Pancreas (tissue), 10 donors: ENCODE results near the gene OSER1. TPM values are rescaled to one million over a fixed set of nuclear protein-coding genes. Genes with fewer than 3 reads are reported as not detected.

Experiments
- ATAC-seq, 4 donors: fragments of 200-7000 bp; cut with Tn5 transposase; one replicate each; pipeline versions ENCODE4 v1.8.0 to v1.9.1; 2020; ENCODE audit warnings: mild to moderate bottlenecking in 4 of 4, moderate library complexity in 4 of 4
- DNase-seq, 6 donors: peaks; one replicate each; pipeline ENCODE4 v3.0.0-alpha.2; 2020
- FAIRE-seq: peaks from 2 replicates; lab custom pipeline; 2012; peaks lifted over from hg19 to GRCh38; lab: Jason Lieb, UNC
- H3K27ac ChIP-seq, 4 donors: fragments of 200-600 bp; sonication (generic); 1 replicate in 3 of 4; 2 replicates in 1 of 4; pipeline versions ENCODE4 v1.5.0 to v1.8.0; 2020
- H3K27me3 ChIP-seq, 4 donors: fragments of 200-600 bp; one replicate each; pipeline ENCODE4 v1.8.0; 2021
- H3K36me3 ChIP-seq, 3 donors: fragments of 200-600 bp; sonication (generic) in 1 of 3; one replicate each; pipeline versions ENCODE4 v1.5.0 to v1.8.0; 2020 to 2021
- H3K4me1 ChIP-seq, 3 donors: fragments of 200-600 bp; one replicate each; pipeline ENCODE4 v1.8.0; 2021
- H3K4me3 ChIP-seq, 4 donors: fragments of 200-600 bp; sonication (generic) in 2 of 4; one replicate each; pipeline versions ENCODE4 v1.5.0 to v1.8.0; 2020 to 2021
- H3K9me3 ChIP-seq, 4 donors: fragments of 200-600 bp; one replicate each; pipeline ENCODE4 v1.8.0; 2021
- WGBS, 2 donors: extraction: QIAGEN DNeasy Blood & Tissue Kit; methylation state at CpG; one replicate each; pipeline ENCODE4 v1.1.7; 2013; 5-methylcytosine and 5-hydroxymethylcytosine counted together
- intact Hi-C, 3 donors: fragments of 100-400 bp; cut with DNase I; formaldehyde crosslinking; loops; one replicate each; pipeline versions ENCODE4 v1.11.1 to v1.14.2; 2022
- polyA plus RNA-seq, 2 donors: library from polyadenylated mRNA; stranded (reverse); fragments of 200-250 nt; gene quantifications; one replicate each; pipeline ENCODE4 v1.2.3, GENCODE V29; 2013
- total RNA-seq, 6 donors: library from RNA; stranded (reverse); fragmentation: NEBNext Ultra II Directional in 4 of 6; extraction: Animal tissue kit (Norgen Biotek cat#: 25700) in 4 of 6; gene quantifications; one replicate each; pipeline versions ENCODE4 v1.2.1 to v1.2.4, GENCODE V29; 2021 to 2023
- TF ChIP-seq, protein P1 (sequence below), 4 donors: fragments of 200-600 bp; sonication (generic) in 3 of 4; IDR thresholded peaks; one replicate each; pipeline versions ENCODE4 v1.5.0 to v1.8.0; 2021; ENCODE audit warnings: antibody characterized with exemption in 4 of 4
- donor health status: healthy with polysubstance abuse.
- donor health status: DM: no; HTN: no; CAD: no; lungs with moderate emphysema.
- donor health status: DM: no; HTN: no; CAD: no.
- donor health status: control.
- donor health status: control.
- donor health status: Bipolar disorder and iron deficiency.
- donor health status: DM: yes; HTN: yes; CAD: no.
- donor health status: DM: no; HTN: no; CAD: no.
- donor health status: DM: no; HTN: no; CAD: no.
- donor health status: DM: yes; HTN: yes; CAD: no.

The OSER1 gene
- total and polyA plus RNA-seq, 8 donors = 8.0 to 17.6 (median 11.1) TPM

DNA sequence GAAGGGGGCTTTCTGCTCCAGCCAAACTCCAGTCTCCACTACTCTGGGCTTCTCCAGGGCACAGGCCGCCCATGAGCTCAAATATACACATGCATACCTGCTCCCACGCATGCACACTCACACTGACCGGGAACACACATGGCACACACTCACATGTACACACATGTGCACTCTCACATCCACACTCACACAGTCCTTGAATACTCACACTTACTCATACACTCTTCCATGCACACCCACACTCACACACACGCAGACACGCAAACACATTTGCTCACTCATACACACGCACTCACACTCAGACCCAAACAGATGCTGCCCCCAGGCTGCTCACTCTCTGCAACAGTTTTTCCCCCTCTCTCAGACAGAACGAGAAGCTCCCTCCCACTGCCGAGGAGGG is 43.5 kb upstream of the OSER1 start:
- DNase-seq (no peak), ATAC-seq (no peak), FAIRE-seq (no peak)
- H3K4me3 ChIP-seq = no peak overlapping the region
- intact Hi-C loops = no loop called here
- TF ChIP-seq, protein P1, sequence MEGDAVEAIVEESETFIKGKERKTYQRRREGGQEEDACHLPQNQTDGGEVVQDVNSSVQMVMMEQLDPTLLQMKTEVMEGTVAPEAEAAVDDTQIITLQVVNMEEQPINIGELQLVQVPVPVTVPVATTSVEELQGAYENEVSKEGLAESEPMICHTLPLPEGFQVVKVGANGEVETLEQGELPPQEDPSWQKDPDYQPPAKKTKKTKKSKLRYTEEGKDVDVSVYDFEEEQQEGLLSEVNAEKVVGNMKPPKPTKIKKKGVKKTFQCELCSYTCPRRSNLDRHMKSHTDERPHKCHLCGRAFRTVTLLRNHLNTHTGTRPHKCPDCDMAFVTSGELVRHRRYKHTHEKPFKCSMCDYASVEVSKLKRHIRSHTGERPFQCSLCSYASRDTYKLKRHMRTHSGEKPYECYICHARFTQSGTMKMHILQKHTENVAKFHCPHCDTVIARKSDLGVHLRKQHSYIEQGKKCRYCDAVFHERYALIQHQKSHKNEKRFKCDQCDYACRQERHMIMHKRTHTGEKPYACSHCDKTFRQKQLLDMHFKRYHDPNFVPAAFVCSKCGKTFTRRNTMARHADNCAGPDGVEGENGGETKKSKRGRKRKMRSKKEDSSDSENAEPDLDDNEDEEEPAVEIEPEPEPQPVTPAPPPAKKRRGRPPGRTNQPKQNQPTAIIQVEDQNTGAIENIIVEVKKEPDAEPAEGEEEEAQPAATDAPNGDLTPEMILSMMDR (IDR thresholded peaks at IDR 0.05) = no peak
- H3K27me3 ChIP-seq = no peaks in the 10 kb centered on the region
- no peaks in the 10 kb centered on the region for H3K4me1 ChIP-seq
- H3K27ac ChIP-seq = no peak overlapping the region
- 87 to 92% methylated on average over 8 of the region's 8 CpGs for WGBS, 2 donors
- H3K9me3 ChIP-seq = no peaks in the 10 kb centered on the region
- H3K36me3 ChIP-seq = no peaks in the 10 kb centered on the region

DNA sequence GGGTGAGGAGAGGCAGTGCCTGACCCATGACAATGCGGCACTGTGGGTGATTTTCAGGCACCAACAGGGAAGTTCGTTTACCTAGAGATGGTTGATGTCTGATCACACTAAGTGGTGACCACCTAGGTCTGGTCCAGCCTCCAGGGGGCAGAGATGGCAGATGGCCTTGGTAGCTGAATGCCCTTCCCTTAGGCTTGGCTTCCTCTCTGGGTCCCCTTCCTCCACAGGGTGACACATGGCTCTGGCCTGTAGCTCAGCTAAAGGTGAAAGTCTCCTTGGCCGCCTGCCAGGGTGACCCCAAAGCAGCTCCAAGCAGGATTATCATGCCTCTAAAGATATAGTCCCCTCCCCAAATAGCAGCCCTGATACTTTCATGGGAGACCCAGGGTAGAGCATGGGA is 43.0 kb upstream of the OSER1 start:
- TF ChIP-seq, protein P1 (IDR thresholded peaks at IDR 0.05) = no peak
- no peak for FAIRE-seq
- intact Hi-C loops = no loop called here

DNA sequence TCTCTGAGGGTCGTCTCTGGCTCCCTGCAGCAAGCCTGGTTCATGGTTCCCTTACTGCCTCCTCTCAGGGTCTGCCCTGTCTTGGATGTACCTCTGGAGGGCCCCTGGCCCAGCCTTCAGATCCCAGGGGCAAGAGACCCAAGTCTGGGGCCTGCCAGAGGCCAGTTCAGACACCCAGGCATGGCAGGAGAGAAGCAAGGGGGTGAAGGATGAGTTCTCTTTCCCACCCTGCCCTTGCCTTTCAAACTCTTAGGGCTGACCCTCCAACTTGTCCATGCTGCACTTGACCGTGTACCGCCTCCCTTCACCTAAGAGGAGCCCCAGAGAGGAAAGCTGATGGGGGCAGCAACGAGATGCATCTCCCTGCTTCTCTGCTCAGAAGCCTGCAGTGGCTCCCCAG is 40.7 kb upstream of the OSER1 start:
- ATAC-seq (no peak), FAIRE-seq (no peak), DNase-seq (no peak)
- Histone ChIP-seq H3K9me3 (no peaks in the 10 kb centered on the region), H3K4me1 (no peaks in the 10 kb centered on the region), H3K4me3 (no peak overlapping the region), H3K27me3 (no peaks in the 10 kb centered on the region), H3K27ac (no peak overlapping the region), H3K36me3 (no peaks in the 10 kb centered on the region)
- WGBS, 2 donors = 64 to 66% methylated on average over 4 of the region's 4 CpGs
- intact Hi-C loops = no loop called here
- TF ChIP-seq, protein P1 (IDR thresholded peaks at IDR 0.05) = no peak

More for the DNA sequence above, 43.0 kb upstream of the OSER1 start:
- no peaks in the 10 kb centered on the region for H3K36me3 ChIP-seq
- H3K4me1 ChIP-seq = no peaks in the 10 kb centered on the region
- H3K4me3 ChIP-seq = no peak overlapping the region
- no peaks in the 10 kb centered on the region for H3K27me3 ChIP-seq
- no peak for ATAC-seq
- no peak for DNase-seq
- H3K27ac ChIP-seq = no peak overlapping the region
- H3K9me3 ChIP-seq = no peaks in the 10 kb centered on the region
- 75 to 79% methylated on average over 3 of the region's 3 CpGs for WGBS, 2 donors

DNA sequence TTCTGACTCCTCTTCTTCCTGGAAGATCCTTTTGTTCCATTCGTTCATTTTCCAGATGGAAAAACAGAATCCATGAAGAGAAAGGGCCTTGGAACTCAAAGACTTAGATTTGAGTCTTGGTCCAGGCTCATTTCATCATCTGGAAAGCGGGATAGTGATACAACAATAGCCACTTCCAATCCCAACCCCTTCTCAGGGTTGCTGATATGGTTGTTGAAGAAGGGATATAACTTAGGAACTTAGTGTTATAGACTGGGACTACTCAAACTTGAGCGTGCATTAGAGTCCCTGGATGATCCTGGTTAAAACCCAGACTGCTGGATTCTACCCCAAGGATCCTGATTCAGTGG is 37.8 kb upstream of the OSER1 start:
- intact Hi-C loops = no loop called here
- DNase-seq (no peak), ATAC-seq (no peak), FAIRE-seq (no peak)
- H3K27me3 ChIP-seq = no peaks in the 10 kb centered on the region
- H3K27ac ChIP-seq = no peak overlapping the region
- H3K4me1 ChIP-seq = no peaks in the 10 kb centered on the region
- TF ChIP-seq, protein P1 (IDR thresholded peaks at IDR 0.05) = no peak
- no peak overlapping the region for H3K4me3 ChIP-seq
- no peaks in the 10 kb centered on the region for H3K36me3 ChIP-seq
- WGBS, 2 donors = 59 to 63% methylated on average over 3 of the region's 3 CpGs
- H3K9me3 ChIP-seq = no peaks in the 10 kb centered on the region

DNA sequence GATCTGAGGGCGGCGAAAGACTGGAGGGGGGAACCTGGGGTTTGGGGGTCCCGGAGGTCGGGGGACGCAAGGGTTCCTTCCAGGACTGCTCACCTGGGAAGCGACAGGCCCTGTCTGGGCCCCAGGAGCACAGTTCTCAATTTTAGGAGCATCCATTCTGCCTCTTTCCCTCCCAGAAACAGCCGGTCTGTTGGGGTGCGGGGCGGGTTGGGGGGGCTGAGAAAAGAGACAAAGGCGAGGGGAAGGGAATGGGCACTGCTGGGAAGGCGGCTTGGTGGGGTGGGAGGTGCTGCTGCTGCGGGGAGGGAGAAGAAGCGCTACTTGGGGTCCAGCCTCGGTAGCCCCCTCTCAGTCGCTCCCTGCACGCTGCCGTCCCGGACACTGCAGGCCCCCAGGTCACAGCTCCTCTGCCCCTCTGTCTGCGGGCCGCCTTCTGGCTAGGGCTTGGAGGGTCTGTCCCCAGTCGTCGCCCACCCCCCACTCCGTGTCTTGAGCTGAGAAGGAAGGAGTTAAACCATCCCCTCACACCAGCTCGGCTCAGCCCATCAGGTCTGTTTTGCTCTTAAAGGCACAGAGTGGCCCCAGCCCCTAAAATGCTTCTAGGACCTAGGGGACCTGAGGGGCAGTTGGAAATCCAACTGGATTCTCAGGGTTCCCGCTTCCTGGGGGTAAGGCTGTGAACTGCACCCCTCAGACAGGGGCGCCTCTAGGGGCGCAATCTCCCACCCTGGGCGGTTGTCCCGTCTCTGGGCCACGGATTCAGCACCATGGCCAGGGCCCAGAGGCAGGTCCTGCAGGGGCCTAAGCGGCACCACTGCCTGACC is 37.2 kb upstream of the OSER1 start:
- H3K36me3 ChIP-seq = no peaks in the 10 kb centered on the region
- no peaks in the 10 kb centered on the region for H3K4me1 ChIP-seq
- DNase-seq = peak in 1 of 6 donors; percentile 14
- ATAC-seq = peak in 3 of 4 donors; percentile 48 to 81 (median 56)
- TF ChIP-seq, protein P1 (IDR thresholded peaks at IDR 0.05) = no peak
- WGBS, 2 donors = 30 to 36% methylated on average over 27 to 31 of the region's 31 CpGs
- intact Hi-C loops = no loop called here
- H3K27me3 ChIP-seq = no peaks in the 10 kb centered on the region
- FAIRE-seq = no peak
- H3K4me3 ChIP-seq = peak overlapping the region in 1 of 4 donors; percentile 27
- no peaks in the 10 kb centered on the region for H3K9me3 ChIP-seq
- H3K27ac ChIP-seq = no peak overlapping the region
